ENCODE data around the gene PMVK.

PMVK gene

DNA sequence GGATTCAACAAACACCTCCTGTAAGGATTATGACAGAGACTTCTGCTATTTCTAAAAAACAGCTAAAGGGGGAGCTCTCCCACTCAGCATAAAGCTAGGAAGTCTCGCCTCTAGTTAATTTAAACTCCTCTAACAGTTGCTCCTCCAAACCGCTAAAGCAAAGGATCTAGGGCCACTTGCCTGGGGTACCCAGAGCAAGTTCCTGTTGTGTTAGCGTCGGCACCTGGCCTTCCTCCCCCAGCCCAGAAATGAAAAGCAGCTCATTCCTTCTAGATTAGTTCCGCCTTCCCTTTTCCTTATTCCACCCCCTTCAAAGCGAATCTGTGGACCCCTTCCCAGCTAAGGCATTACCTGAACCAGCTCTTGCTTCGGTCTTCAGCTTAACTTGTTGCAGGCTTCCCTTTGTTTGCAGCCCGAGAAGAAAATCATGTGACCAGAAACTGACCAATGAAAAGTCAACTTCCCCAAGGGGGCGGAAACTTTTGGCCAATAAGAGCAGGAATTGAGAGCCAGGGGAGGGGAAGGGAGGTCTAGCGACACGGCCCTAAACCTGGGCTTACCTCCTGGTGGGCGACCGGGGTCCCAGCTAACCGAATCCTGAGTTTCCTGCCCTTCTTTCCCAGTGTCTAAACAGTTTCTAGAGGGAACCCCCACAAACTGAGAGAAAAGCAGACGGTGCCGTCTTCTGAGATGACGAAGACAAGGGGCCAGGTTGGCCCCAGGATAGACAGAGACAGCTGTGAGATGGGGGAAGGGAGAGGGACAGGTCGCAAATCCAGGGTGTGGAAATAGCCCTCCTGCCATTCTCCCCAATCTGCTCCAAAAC lies 19.4 kb upstream of the PMVK start, which contains the start of gene PBXIP1:
TSS of gene PBXIP1 (minus strand) at position 382 of the 826 bp plus-strand sequence. CDS start 2,378 bp downstream, outside the sequence.
- Histone ChIP-seq H3K27me3 (ENCODE audit: insufficient read depth, poor library complexity, severe bottlenecking) (no peaks in the 10 kb centered on the region), H3K36me3 (ENCODE audit: low read depth) (peaks cover 8% of the 10 kb centered on the region), H3K9me3 (ENCODE audit: severe bottlenecking) (no peaks in the 10 kb centered on the region), H3K27ac (ENCODE audit: poor library complexity, severe bottlenecking) (peak within 1 kb of the TSS; percentile 36), H3K4me3 (ENCODE audit: severe bottlenecking) (peak within 1 kb of the TSS; percentile 33), H3K4me1 (ENCODE audit: insufficient read depth, poor library complexity, severe bottlenecking) (peaks cover 10% of the 10 kb centered on the region)
- TF ChIP-seq CTCF (IDR thresholded peaks at IDR 0.05; ENCODE audit: poor library complexity, severe bottlenecking): peak; percentile 40
- peak; percentile 84 for ATAC-seq (ENCODE audit: low read depth)
- no peak for DNase-seq (ENCODE audit: low spot score)

DNA sequence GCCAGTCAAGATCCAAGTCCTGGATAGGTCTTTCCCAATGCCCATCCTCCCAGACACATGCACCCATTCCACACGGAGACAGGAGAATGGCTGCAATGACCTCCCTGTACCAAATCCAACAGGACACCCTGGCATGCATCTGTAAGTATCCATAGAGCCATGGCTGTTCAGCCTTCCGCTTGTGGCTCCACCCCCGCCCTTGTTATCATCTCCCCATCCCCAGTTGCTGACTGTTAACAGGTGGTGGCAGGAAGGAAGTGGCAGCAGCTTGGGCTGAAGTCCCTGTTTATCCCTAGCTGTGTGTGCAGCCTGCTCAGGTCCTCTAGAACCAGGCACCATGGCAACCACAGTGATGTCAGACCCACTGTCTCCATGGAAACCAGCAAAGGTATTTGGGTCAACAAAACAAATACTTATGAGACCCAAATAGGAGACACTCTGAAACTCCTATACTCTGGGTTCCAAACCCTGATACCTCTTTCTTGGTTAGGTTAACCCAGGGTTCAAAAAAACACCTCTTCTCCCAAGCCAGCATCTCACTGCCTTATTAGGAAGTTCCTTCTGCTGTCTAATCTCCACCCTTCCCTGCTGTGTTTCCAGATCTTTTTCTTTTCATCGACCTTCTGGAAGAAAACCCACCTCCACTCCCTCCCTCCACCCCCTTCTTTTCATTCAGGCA lies 18.7 kb upstream of the PMVK start:
- no peaks in the 10 kb centered on the region for H3K9me3 ChIP-seq (ENCODE audit: severe bottlenecking)
- TF ChIP-seq CTCF (IDR thresholded peaks at IDR 0.05; ENCODE audit: poor library complexity, severe bottlenecking): no peak
- H3K27me3 ChIP-seq (ENCODE audit: insufficient read depth, poor library complexity, severe bottlenecking): no peaks in the 10 kb centered on the region
- peak overlapping the region; percentile 33 for H3K4me3 ChIP-seq (ENCODE audit: severe bottlenecking)
- no peak for DNase-seq (ENCODE audit: low spot score)
- peaks cover 8% of the 10 kb centered on the region for H3K36me3 ChIP-seq (ENCODE audit: low read depth)
- peak overlapping the region; percentile 36 for H3K27ac ChIP-seq (ENCODE audit: poor library complexity, severe bottlenecking)
- peaks cover 10% of the 10 kb centered on the region for H3K4me1 ChIP-seq (ENCODE audit: insufficient read depth, poor library complexity, severe bottlenecking)
- ATAC-seq (ENCODE audit: low read depth): no peak; the same call in 2 of the 3 replicates

DNA sequence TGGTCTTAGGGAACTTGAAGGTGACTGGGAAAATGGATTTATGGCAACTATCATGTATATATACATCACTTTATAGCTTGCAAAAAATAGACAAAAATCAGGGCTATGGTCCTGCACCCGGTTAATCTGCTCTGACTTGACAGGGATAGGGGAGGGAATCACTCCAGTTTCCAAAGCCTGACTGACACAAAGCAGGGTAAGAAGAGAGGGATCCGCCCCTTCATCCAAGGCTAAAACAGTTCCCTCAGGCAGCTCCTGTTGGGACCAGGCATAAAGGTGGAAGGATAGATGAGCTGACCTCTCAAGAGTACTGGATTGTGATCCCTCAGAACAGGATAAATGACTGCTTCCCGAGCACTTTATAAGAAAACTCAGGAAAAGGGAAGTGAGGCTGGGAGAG lies 18.0 kb upstream of the PMVK start:
- DNase-seq (ENCODE audit: low spot score) (no peak), ATAC-seq (ENCODE audit: low read depth) (no peak)
- Histone ChIP-seq H3K27me3 (ENCODE audit: insufficient read depth, poor library complexity, severe bottlenecking) (no peaks in the 10 kb centered on the region), H3K4me1 (ENCODE audit: insufficient read depth, poor library complexity, severe bottlenecking) (peaks cover 10% of the 10 kb centered on the region), H3K27ac (ENCODE audit: poor library complexity, severe bottlenecking) (no peak overlapping the region), H3K4me3 (ENCODE audit: severe bottlenecking) (no peak overlapping the region), H3K9me3 (ENCODE audit: severe bottlenecking) (no peaks in the 10 kb centered on the region), H3K36me3 (ENCODE audit: low read depth) (peaks cover 4% of the 10 kb centered on the region)
- no peak for TF ChIP-seq CTCF (IDR thresholded peaks at IDR 0.05; ENCODE audit: poor library complexity, severe bottlenecking)

DNA sequence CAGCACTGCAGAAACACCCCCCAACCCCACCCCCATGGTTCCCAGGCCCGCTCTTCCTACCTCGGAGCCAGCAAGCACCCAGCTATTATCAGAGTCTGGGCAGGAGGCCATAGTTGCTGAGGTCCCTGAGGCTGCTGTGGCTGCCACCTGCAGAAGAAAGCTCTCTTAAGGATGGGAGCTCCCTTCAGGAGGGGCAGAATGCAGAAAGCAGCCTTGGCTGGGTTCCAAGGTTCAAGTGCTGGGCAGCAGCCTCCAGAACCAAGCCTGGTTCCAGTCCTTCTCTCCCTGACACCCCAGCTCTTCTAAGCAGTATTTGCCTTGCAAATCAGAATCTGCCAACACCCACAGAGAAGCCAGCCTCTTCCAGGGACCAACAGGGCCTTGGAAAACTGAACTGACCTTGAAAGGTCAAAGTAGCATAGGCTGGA lies 17.1 kb upstream of the PMVK start:
- Histone ChIP-seq H3K4me3 (ENCODE audit: severe bottlenecking) (no peak overlapping the region), H3K27me3 (ENCODE audit: insufficient read depth, poor library complexity, severe bottlenecking) (no peaks in the 10 kb centered on the region), H3K9me3 (ENCODE audit: severe bottlenecking) (no peaks in the 10 kb centered on the region), H3K36me3 (ENCODE audit: low read depth) (no peaks in the 10 kb centered on the region), H3K4me1 (ENCODE audit: insufficient read depth, poor library complexity, severe bottlenecking) (peaks cover 10% of the 10 kb centered on the region), H3K27ac (ENCODE audit: poor library complexity, severe bottlenecking) (no peak overlapping the region)
- no peak for ATAC-seq (ENCODE audit: low read depth)
- TF ChIP-seq CTCF (IDR thresholded peaks at IDR 0.05; ENCODE audit: poor library complexity, severe bottlenecking): no peak
- DNase-seq (ENCODE audit: low spot score): no peak

Measured in RWPE2 (cell line).